ENCODE measurements around the gene UBA5. TPM values are rescaled to one million over a fixed set of nuclear protein-coding genes. Genes with fewer than 3 reads are reported as not detected.

Gene UBA5
- total RNA-seq = 31.3 and 35.5 TPM in 2 replicates

DNA sequence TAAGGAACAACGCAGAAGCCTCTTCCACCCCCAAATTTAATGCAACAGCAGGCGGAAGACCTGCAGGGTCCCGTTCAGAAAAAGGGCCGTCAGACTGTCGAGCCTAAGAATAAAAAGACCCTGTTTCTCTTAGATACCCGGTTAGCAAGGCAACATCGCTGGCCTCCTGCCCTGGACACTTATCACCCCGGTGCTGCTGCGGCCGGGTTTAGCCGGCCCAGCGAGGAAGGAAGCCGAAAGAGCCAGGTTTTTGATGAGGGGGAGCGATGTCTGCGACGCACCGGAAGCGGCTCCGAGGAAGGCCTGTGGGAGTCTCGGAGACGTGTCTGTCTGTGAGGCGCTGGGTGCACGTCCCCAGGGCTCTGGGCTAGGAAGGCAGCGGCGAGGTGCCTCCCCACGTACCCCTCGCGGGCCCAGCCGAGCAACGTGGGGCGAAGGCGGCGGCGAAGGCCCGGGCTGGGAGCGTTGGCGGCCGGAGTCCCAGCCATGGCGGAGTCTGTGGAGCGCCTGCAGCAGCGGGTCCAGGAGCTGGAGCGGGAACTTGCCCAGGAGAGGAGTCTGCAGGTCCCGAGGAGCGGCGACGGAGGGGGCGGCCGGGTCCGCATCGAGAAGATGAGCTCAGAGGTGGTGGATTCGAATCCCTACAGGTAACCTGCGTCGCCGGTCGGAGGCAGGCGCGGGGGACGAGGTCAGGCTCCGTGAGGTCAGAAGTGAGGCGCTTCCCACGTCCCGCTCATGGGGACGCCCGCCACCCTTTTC is at the start of gene UBA5:
Gene UBA5, plus strand, starts transcription at position 278 of the 759 bp plus-strand sequence. Its CDS starts 209 bp downstream, at position 487.

DNA sequence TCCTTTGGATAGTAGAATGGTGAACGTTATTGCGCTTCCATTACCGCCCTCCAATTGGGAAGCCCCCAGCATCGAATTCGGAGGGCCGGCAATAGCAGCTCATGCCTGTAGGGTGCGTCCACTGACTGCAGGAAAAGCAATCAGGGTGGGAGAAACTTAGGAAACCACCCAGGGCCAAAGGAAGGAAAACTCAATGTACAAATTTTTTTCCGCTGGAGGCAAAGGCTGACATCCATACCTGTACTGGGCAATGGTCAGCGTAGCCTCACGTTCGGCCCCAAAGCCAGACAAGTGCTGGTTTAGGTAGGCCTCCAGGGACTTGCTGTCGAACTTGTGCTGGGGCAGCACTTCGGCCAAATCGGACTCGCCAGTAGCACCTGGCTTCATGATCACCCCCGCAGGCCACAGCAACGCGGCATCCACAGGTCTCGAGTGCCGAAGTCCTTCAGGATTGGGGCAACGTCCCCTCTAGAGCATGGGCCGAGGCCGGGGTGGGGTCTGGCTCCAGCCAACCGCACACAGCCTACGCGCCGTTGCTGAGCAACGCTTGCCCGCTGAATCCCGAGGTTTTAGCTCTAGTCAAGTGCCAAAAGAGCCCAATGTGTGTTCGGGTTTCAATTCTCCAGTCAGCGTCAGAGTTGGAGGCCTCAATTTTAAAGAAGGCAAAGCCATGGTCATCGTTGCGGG is 621 bp upstream of the UBA5 start, which contains the start of gene ACAD11:
Gene ACAD11, minus strand, starts transcription at position 445 of the 687 bp plus-strand sequence. Its CDS starts 58 bp downstream, at position 387.

DNA sequence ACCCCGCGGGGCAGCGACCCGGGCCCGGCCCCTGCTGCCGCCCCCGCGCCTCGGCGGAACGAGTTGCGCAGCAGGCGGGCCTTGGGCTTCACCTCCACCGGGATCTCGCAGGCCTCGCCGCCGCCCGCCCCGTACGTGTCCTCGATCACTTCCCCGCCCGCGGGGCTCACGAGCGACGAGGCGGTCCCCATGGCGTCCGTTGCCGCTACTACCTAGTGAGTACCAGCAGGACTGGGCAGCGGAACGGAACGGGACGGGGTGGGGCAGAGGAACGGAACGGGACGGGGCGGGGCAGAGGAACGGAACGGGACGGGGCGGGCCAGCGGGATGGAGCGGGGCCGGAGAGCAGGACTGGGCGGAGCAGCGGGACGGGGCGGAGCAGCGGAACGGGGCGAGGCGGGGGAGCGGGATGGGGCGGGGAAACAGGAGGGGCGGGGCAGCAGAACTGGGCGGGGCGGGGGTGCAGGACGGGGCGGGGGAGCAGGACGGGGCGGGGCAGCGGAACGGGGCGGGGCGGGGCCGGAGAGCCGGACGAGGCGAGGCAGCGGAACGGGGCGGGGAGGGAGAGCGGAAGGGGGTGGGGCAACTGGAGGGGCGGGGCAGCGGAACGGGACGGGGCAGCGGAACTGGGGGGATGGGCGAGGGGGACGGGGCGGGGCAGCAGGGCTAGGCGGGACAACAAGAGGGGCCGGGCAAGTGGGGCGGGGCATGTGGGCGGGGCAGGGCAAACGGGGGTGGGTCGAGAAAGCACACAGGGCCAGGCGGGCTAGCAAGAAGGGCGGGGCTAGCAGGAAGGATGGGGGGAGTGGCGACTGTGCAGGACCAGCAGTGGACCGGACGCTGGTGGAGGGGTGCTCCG is 62.3 kb downstream of the UBA5 start, which contains the start of gene NPHP3:
Gene NPHP3, minus strand, starts transcription at position 245 of the 859 bp plus-strand sequence. Its CDS starts 54 bp downstream, at position 191.

Other genes with a start within 250 kb of the UBA5 start
- gene DNAJC13, start 242.8 kb upstream of the UBA5 start, total RNA-seq = 62.9 and 87.3 TPM in 2 replicates
- 4.3 and 4.7 TPM in 2 replicates for gene ACKR4, start 63.1 kb upstream of the UBA5 start, total RNA-seq
- 39.2 and 51.5 TPM in 2 replicates for gene ACAD11, start 520 bp upstream of the UBA5 start, total RNA-seq
- gene NPHP3, start 62.1 kb downstream of the UBA5 start, total RNA-seq = 18.6 and 20.5 TPM in 2 replicates